Measurements from ENCODE around the gene SLC35E2B. TPM values are rescaled to one million over a fixed set of nuclear protein-coding genes. Genes with fewer than 3 reads are reported as not detected.

The SLC35E2B gene
- total and polyA plus RNA-seq, 2 of the 8 experiments (the other 6 are each of a cell fraction or from before 2014, with no cell fraction given): 25.9 to 46.7 TPM

DNA sequence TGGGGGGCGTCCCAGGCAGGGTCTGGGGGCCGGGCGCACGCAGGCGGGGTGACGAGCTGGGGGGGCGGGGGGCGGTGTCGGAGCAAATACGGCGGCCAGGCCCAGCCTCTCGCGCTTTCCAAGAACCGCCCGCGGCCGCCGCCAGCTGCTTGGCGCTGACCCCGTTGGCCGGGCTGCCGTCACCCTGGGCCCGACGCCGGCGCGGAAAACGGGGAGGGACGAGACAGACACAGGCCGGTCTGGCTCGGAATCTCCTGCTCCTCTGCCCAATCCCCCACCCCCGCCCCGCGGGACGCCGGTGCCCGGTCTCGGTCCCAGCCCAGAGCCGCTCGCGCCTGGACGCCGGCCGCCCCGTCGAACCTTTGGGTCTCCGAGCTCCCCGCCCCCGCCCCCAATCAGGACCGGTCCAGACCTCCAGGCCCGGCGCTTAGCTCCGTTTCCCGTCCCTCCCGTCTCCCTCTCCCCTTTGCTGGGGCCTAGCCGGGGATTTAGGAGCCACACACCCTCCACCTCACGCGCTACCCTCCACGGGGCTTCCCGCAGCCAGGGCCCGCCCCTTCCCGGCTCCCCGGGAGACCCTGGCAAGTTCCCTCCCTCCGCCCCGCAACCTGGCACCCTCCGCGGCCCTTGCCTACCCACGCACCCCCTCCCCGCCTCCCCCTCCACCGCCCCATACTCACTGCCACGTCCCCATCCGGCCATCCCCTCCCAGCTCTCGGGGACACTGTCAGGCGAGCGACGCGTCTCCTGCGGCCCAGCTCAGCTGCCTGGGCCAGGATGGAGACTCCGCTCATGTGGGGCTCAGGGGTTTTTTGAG, 61.4 kb downstream of the SLC35E2B start:
- Histone ChIP-seq H3K23ac (ENCODE audit: insufficient read length) (no peak overlapping the region), H4K5ac (ENCODE audit: insufficient read length, low read depth, low read length) (no peak overlapping the region), H2BK120ac (replicated peaks; ENCODE audit: low read depth, low read length) (no peak overlapping the region), H3K4me1 (replicated peaks in 1 of 4; ENCODE audit: control insufficient read depth in 3 of 4, insufficient read depth in 4 of 4, low read length in 3 of 4) (peaks cover 0 to 6% (median 2%) of the 10 kb centered on the region in 4 experiments; a peak in 4 of 7 replicates), H3K27ac (ENCODE audit: low read depth, low read length) (no peak overlapping the region), H4K8ac (ENCODE audit: extremely low read depth, insufficient read depth, low read length) (peak overlapping the region; percentile 68), H3K4me2 (ENCODE audit: insufficient read depth in 1 of 2, low read depth in 2 of 2, low read length in 2 of 2) (peak overlapping the region; percentile 49 to 71), H3K79me1 (ENCODE audit: low read depth, low read length) (no peaks in the 10 kb centered on the region), H3K14ac (ENCODE audit: insufficient read length) (no peak overlapping the region), H2AFZ (ENCODE audit: low read length) (no peak overlapping the region), H4K20me1 (replicated peaks in 1 of 2; ENCODE audit: control insufficient read depth in 1 of 2, insufficient read depth in 2 of 2, low read length in 2 of 2) (peaks cover 0 to 7% of the 10 kb centered on the region in 2 experiments), H2BK12ac (ENCODE audit: low read depth, low read length) (no peak overlapping the region), H2BK15ac (ENCODE audit: low read length) (no peak overlapping the region), H3K4me3 (ENCODE audit: extremely low read depth in 1 of 4, insufficient read depth in 2 of 4, low read depth in 3 of 4, low read length in 4 of 4) (peak overlapping the region; percentile 14 to 70 (median 20); a peak in 5 of 8 replicates), H4K91ac (replicated peaks; ENCODE audit: insufficient read length, low read length) (no peak overlapping the region), H3K79me2 (ENCODE audit: control insufficient read depth in 1 of 2, insufficient read depth in 2 of 2, low read length in 2 of 2) (no peaks in the 10 kb centered on the region), H3K18ac (ENCODE audit: extremely low read depth, low read length) (no peak overlapping the region; the same call in 1 of the 2 replicates), H3K23me2 (ENCODE audit: low read depth, low read length) (peaks cover 9% of the 10 kb centered on the region; the same call in 1 of the 2 replicates), H2AK5ac (ENCODE audit: low read depth, low read length) (no peak overlapping the region), H3K9me3 (ENCODE audit: insufficient read depth in 2 of 2, low read depth in 1 of 2, low read length in 1 of 2) (no peaks in the 10 kb centered on the region), H3K9ac (replicated peaks in 1 of 4; ENCODE audit: extremely low read depth in 1 of 4, low read depth in 3 of 4, low read length in 3 of 4) (no peak overlapping the region), H3K4ac (replicated peaks; ENCODE audit: insufficient read length, low read depth, low read length) (no peak overlapping the region), H2BK5ac (ENCODE audit: low read depth, low read length) (no peak overlapping the region), H3K27me3 (replicated peaks in 1 of 4; ENCODE audit: control insufficient read depth in 3 of 4, extremely low read depth in 1 of 4, insufficient read depth in 3 of 4, low read length in 3 of 4) (peaks cover 8 to 23% (median 14%) of the 10 kb centered on the region in 4 experiments; a peak in 6 of 7 replicates), H2BK20ac (ENCODE audit: low read length) (no peak overlapping the region), H3K56ac (replicated peaks; ENCODE audit: insufficient read length, low read depth, low read length) (no peak overlapping the region), H3K36me3 (ENCODE audit: control insufficient read depth in 2 of 4, insufficient read depth in 4 of 4, low read length in 3 of 4) (no peaks in the 10 kb centered on the region)
- peak in 1 of 2 experiments; percentile 70 for DNase-seq (ENCODE audit: low read depth in 1 of 2, low spot score in 2 of 2)
- WGBS, 2 experiments (ENCODE audit: extremely low coverage in 1 of 2, insufficient coverage in 1 of 2, insufficient read length in 1 of 2, insufficient replicate concordance in 2 of 2, low coverage in 1 of 2, low lambda C conversion rate in 2 of 2, missing lambda C conversion rate in 1 of 2): 14% methylated on average over 28 of the region's 79 CpGs; no CpG with 5 or more reads in 1 of the 2 experiments
- FAIRE-seq: no peak
- POLR2A ChIA-PET (ENCODE audit: partially characterized antibody): interaction anchor here (0.7 to 4.4 kb wide), 5 partner anchors 16 to 119 kb away, joined by 3 to 34 read pairs (median 3); partner anchors contain the start of genes ATAD3A and MIB2
- CTCF ChIA-PET (ENCODE audit: partially characterized antibody): interaction anchor here (0.5 to 3.8 kb wide), 3 partner anchors 11 to 34 kb away, joined by 3 to 21 read pairs (median 3); no protein-coding TSS in a partner anchor
- TF ChIP-seq KDM5A (IDR thresholded peaks at IDR 0.05; ENCODE audit: low read length) (no peak), CTBP2 (IDR thresholded peaks at IDR 0.05; ENCODE audit: borderline replicate concordance, insufficient read depth, insufficient read length, low read length) (no peak), BRCA1 (IDR thresholded peaks at IDR 0.05; ENCODE audit: low read depth, low read length) (no peak), SP4 (IDR thresholded peaks at IDR 0.05; ENCODE audit: low read length) (no peak), NRF1 (IDR thresholded peaks at IDR 0.05; ENCODE audit: low read depth, low read length) (no peak)
- TF ChIP-seq, protein P1, sequence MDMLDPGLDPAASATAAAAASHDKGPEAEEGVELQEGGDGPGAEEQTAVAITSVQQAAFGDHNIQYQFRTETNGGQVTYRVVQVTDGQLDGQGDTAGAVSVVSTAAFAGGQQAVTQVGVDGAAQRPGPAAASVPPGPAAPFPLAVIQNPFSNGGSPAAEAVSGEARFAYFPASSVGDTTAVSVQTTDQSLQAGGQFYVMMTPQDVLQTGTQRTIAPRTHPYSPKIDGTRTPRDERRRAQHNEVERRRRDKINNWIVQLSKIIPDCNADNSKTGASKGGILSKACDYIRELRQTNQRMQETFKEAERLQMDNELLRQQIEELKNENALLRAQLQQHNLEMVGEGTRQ (IDR thresholded peaks at IDR 0.05; ENCODE audit: low read length): no peak
- TF ChIP-seq, protein P2, sequence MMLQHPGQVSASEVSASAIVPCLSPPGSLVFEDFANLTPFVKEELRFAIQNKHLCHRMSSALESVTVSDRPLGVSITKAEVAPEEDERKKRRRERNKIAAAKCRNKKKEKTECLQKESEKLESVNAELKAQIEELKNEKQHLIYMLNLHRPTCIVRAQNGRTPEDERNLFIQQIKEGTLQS (IDR thresholded peaks at IDR 0.05; ENCODE audit: insufficient read depth, low read depth, low read length): no peak
- TF ChIP-seq, protein P3, sequence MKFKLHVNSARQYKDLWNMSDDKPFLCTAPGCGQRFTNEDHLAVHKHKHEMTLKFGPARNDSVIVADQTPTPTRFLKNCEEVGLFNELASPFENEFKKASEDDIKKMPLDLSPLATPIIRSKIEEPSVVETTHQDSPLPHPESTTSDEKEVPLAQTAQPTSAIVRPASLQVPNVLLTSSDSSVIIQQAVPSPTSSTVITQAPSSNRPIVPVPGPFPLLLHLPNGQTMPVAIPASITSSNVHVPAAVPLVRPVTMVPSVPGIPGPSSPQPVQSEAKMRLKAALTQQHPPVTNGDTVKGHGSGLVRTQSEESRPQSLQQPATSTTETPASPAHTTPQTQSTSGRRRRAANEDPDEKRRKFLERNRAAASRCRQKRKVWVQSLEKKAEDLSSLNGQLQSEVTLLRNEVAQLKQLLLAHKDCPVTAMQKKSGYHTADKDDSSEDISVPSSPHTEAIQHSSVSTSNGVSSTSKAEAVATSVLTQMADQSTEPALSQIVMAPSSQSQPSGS (IDR thresholded peaks at IDR 0.05; ENCODE audit: low read length): no peak

All from H1 (cell line).